Testis (tissue), 3 donors: Measurements from ENCODE around the gene TRAPPC10. TPM values are rescaled to one million over a fixed set of nuclear protein-coding genes. Genes with fewer than 3 reads are reported as not detected.

Experiments used
- DNase-seq: peaks from one replicate; pipeline ENCODE4 v3.0.0-alpha.2; 2019
- H3K27ac ChIP-seq, 2 donors: fragments of 200-600 bp; sonication (generic); one replicate each; pipeline ENCODE4 v1.5.1; 2019
- H3K27me3 ChIP-seq: fragments of 200-600 bp; sonication (generic); one replicate; pipeline ENCODE4 v1.5.1; 2019
- H3K36me3 ChIP-seq: fragments of 200-600 bp; sonication (generic); one replicate; pipeline ENCODE4 v1.5.1; 2017; ENCODE audit warnings: low read depth; ENCODE audit errors: missing control alignments
- H3K4me1 ChIP-seq: fragments of 200-600 bp; sonication (generic); one replicate; pipeline ENCODE4 v1.5.1; 2019
- H3K4me3 ChIP-seq, 2 donors: fragments of 200-600 bp; sonication (generic); one replicate each; pipeline ENCODE4 v1.5.1; 2017 to 2019
- H3K9me3 ChIP-seq: fragments of 200-600 bp; sonication (generic); one replicate; pipeline ENCODE4 v1.5.1; 2017
- CTCF ChIP-seq, 3 experiments: fragments of 450-650 bp in 2 of 3; fragments of 200-600 bp in 1 of 3; sonication (generic) in 1 of 3; IDR thresholded peaks; one replicate each; pipeline ENCODE4 v1.5.1; 2016 to 2019; ENCODE audit warnings: antibody characterized with exemption in 3 of 3, mild to moderate bottlenecking in 2 of 3, moderate library complexity in 1 of 3
- POLR2A ChIP-seq: fragments of 450-650 bp; IDR thresholded peaks from one replicate; pipeline ENCODE4 v1.6.1; 2017; ENCODE audit warnings: antibody characterized with exemption, mild to moderate bottlenecking, moderate library complexity
- WGBS, 2 donors: methylation state at CpG; one replicate each; pipeline ENCODE4 v1.1.5; 2018; 5-methylcytosine and 5-hydroxymethylcytosine counted together
- intact Hi-C: fragments of 100-400 bp; cut with DNase I; formaldehyde crosslinking; loops from one replicate; pipeline ENCODE4 v1.15.1; 2023; ENCODE audit warnings: low total_unique reads
- polyA plus RNA-seq: library from polyadenylated mRNA; stranded (reverse); fragments of 350-450 nt; fragmentation: Illumina TruSeq; extraction: RNeasy Lipid Tissue Mini Kit (QIAGEN cat#74804); gene quantifications from one replicate; pipeline ENCODE4 v1.2.3, GENCODE V29; 2014; ENCODE audit warnings: low read depth, low replicate concordance; ENCODE audit not compliant: insufficient read depth
- total RNA-seq, 2 donors: library from RNA; depleted of rRNA; stranded (reverse); fragments of >200 nt; gene quantifications; one replicate each; pipeline ENCODE4 v1.2.3, GENCODE V29; 2016

The TRAPPC10 gene
- total and polyA plus RNA-seq, 3 donors from 2014 or later = 46.4 to 69.8 (median 58.0) TPM

DNA sequence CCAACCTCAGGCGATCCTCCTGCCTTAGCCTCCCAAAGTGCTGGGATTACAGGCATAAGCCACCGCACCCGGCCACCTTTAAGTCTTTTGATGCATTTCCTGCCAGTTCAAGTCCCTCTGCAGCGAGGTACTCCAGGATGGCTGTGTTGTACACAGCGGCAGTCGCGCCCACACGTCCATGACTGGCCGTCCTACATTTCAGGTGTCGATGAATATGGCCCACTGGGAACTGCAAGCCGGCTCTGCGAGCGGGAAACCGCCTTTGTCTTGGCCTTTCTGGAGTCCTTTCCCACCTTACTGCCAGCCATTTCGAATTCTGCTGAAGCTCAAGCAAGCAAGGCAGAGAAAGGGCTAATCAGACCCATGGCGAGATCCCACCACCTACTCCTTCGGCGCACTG, 34.6 kb downstream of the TRAPPC10 start:
- Histone ChIP-seq H3K27me3 (no peaks in the 10 kb centered on the region), H3K36me3 (no peaks in the 10 kb centered on the region), H3K9me3 (no peaks in the 10 kb centered on the region), H3K4me3 (no peak overlapping the region), H3K4me1 (peaks cover 8% of the 10 kb centered on the region), H3K27ac (no peak overlapping the region)
- TF ChIP-seq POLR2A (no peak), CTCF (IDR thresholded peaks at IDR 0.05) (no peak)
- 95 to 97% methylated on average over 18 of the region's 18 CpGs for WGBS, 2 donors
- no peak for DNase-seq
- intact Hi-C loops = no loop called here

GRCh38 chr21:44047996-44048560, 36.0 kb downstream of the TRAPPC10 start:
- Histone ChIP-seq H3K36me3 (no peaks in the 10 kb centered on the region), H3K27me3 (no peaks in the 10 kb centered on the region), H3K9me3 (no peaks in the 10 kb centered on the region), H3K4me1 (peaks cover 12% of the 10 kb centered on the region), H3K27ac (no peak overlapping the region), H3K4me3 (no peak overlapping the region)
- TF ChIP-seq POLR2A (no peak), CTCF (IDR thresholded peaks at IDR 0.05) (no peak)
- WGBS, 2 donors = 87% methylated on average over 7 of the region's 7 CpGs
- intact Hi-C loops = no loop called here
- no peak for DNase-seq

DNA sequence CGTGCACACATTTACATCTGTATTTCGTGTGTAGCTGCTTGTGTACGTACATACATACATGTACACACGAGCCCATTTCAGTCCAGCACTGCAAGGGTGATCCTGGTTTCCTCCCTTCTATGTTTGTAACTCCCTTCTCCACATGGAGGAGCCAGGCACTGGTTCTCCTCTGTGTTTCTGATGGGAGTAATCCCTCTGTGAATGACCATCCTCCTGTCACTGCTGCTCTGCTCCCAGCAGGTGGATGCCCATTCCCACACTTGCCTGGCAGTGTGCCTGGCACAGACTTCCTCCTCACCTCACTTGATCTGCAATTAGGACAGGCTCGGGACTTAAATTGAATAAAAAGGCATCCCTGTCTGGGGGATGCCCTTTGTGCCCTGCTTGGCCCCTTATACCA, 37.1 kb downstream of the TRAPPC10 start:
- peaks cover 12% of the 10 kb centered on the region for H3K4me1 ChIP-seq

GRCh38 chr21:44049606-44050005, 37.5 kb downstream of the TRAPPC10 start:
- H3K27ac ChIP-seq = no peak overlapping the region
- H3K4me1 ChIP-seq = peaks cover 12% of the 10 kb centered on the region

More for the DNA sequence above, 37.1 kb downstream of the TRAPPC10 start:
- Histone ChIP-seq H3K9me3 (no peaks in the 10 kb centered on the region), H3K27me3 (no peaks in the 10 kb centered on the region), H3K27ac (no peak overlapping the region), H3K36me3 (no peaks in the 10 kb centered on the region), H3K4me3 (no peak overlapping the region)
- no peak for TF ChIP-seq POLR2A
- TF ChIP-seq CTCF (IDR thresholded peaks at IDR 0.05) = no peak
- WGBS, 2 donors = 84% methylated on average over 5 of the region's 5 CpGs
- intact Hi-C loops = no loop called here
- no peak for DNase-seq

More at GRCh38 chr21:44049606-44050005, 37.5 kb downstream of the TRAPPC10 start:
- 94 to 97% methylated on average over 3 of the region's 3 CpGs for WGBS, 2 donors
- Histone ChIP-seq H3K27me3 (no peaks in the 10 kb centered on the region), H3K36me3 (no peaks in the 10 kb centered on the region), H3K4me3 (no peak overlapping the region), H3K9me3 (no peaks in the 10 kb centered on the region)
- TF ChIP-seq CTCF (IDR thresholded peaks at IDR 0.05) = no peak
- no peak for TF ChIP-seq POLR2A
- intact Hi-C loops = no loop called here
- no peak for DNase-seq
